Measurements from ENCODE around the gene CTNND1.

DNA sequence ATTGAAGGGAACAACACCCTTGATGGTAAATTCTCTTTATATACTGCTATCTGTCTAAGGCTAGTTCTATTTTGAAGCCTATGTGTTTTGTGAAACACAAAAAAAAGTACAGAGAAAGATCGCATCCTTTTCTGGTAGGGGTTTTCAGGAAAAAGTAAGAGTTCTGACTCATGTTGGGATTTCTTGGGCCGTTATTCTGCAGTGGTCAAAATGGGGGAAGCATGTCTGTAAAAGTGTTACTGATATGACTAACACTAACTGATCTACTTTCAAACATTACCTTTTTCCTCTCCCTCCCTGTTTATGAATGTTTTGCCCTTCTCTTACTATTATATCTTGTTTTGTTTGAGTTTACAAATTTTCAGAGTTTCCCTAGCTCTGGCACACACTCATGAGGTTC lies 53.9 kb downstream of the CTNND1 start:
- no peak for TF ChIP-seq POLR2AphosphoS5 (IDR thresholded peaks at IDR 0.05)
- TF ChIP-seq POLR2A (IDR thresholded peaks at IDR 0.05) = no peak
- no peak for TF ChIP-seq CTCF (IDR thresholded peaks at IDR 0.05)

All from gastroesophageal sphincter (tissue), 3 donors.